H1 (cell line): ENCODE results near the gene NKAIN2. TPM values are rescaled to one million over a fixed set of nuclear protein-coding genes. Genes with fewer than 3 reads are reported as not detected.

ENCODE experiments used
- CTBP2 ChIP-seq: IDR thresholded peaks from 2 replicates; pipeline ENCODE4 v1.7.0; 2011; ENCODE audit warnings: borderline replicate concordance, mild to moderate bottlenecking, moderate library complexity, mixed read lengths, low read length; ENCODE audit not compliant: insufficient read depth, insufficient read length
- KDM4A ChIP-seq: IDR thresholded peaks from one replicate; pipeline ENCODE4 v1.7.1; 2012; ENCODE audit warnings: low read depth, mild to moderate bottlenecking, moderate library complexity, low read length, inconsistent platforms; ENCODE audit not compliant: severe bottlenecking
- ZNF274 ChIP-seq: IDR thresholded peaks from 2 replicates; pipeline ENCODE4 v1.7.0; 2012; ENCODE audit warnings: low read length, borderline replicate concordance; ENCODE audit errors: extremely low read depth
- polyA plus RNA-seq, 7 experiments: library from polyadenylated mRNA; depleted of rRNA in 3 of 7; stranded (reverse) in 5 of 7; unstranded in 2 of 7; fragments of >200 nt in 5 of 7; fragments of 200-250 nt in 2 of 7; gene quantifications; 1 replicate in 5 of 7; 2 replicates in 1 of 7; 4 replicates in 1 of 7; pipeline versions ENCODE4 v1.2.1 to v1.2.3, GENCODE V29; 2011 to 2013; ENCODE audit warnings: missing spikeins in 2 of 7, mixed read lengths in 2 of 7
- total RNA-seq: library from RNA; stranded (reverse); fragmentation: NEBNext Ultra II Directional; extraction: Animal tissue kit (Norgen Biotek cat#: 25700); gene quantifications from 2 replicates; pipeline ENCODE4 v1.2.1, GENCODE V29; 2021

Gene NKAIN2
- total and polyA plus RNA-seq, 2 of the 8 experiments (the other 6 are each of a cell fraction or from before 2014, with no cell fraction given): 0.20 to 0.34 TPM

- TF ChIP-seq CTBP2 (no peak), ZNF274 (no peak), KDM4A (no peak)
Measured at GRCh38 chr6:124303971-124304370, 500.3 kb downstream of the NKAIN2 start (continued).
